ENCODE measurements around the gene OSBP. TPM values are rescaled to one million over a fixed set of nuclear protein-coding genes. Genes with fewer than 3 reads are reported as not detected.

The OSBP gene
- polyA plus RNA-seq, 1 donor (not counting 4 experiments of a cell fraction or from before 2014, with no cell fraction given): 31.9 TPM

- no peak for DNase-seq (ENCODE audit: low read depth, low spot score)
- dilution Hi-C loops (cut with MboI; ENCODE audit: extremely low pct_ligation_motif_present, low sequenced_read_pairs): no loop called here
Observed at GRCh38 chr11:59601788-59602187, 13.8 kb downstream of the OSBP start.

GRCh38 chr11:59600636-59601035, 14.9 kb downstream of the OSBP start:
- Histone ChIP-seq H3K27ac (ENCODE audit: control insufficient read depth, insufficient read depth, low read length) (no peak overlapping the region), H4K20me1 (ENCODE audit: control insufficient read depth, extremely low read depth, insufficient read depth, low read length) (peaks cover 11% of the 10 kb centered on the region), H3K4me3 (ENCODE audit: control insufficient read depth in 2 of 3, extremely low read depth in 1 of 3, insufficient read depth in 2 of 3, low read depth in 1 of 3, low read length in 3 of 3) (no peak overlapping the region), H3K4me2 (ENCODE audit: control insufficient read depth, extremely low read depth, insufficient read depth, low read depth, low read length) (no peak overlapping the region), H3K36me3 (ENCODE audit: control insufficient read depth in 2 of 2, extremely low read depth in 1 of 2, insufficient read depth in 2 of 2, low read length in 2 of 2) (peaks cover 38 to 44% of the 10 kb centered on the region in 2 experiments), H2AFZ (ENCODE audit: control insufficient read depth, low read length) (no peak overlapping the region), H3K9ac (ENCODE audit: control insufficient read depth, extremely low read depth, insufficient read depth, low read length) (no peak overlapping the region), H3K4me1 (ENCODE audit: control insufficient read depth, extremely low read depth, insufficient read depth, low read length) (no peaks in the 10 kb centered on the region), H3K9me1 (ENCODE audit: control insufficient read depth, extremely low read depth, insufficient read depth, low read length) (no peaks in the 10 kb centered on the region), H3K79me2 (ENCODE audit: control insufficient read depth, insufficient read depth, low read length) (peaks cover 31% of the 10 kb centered on the region), H3K27me3 (ENCODE audit: control insufficient read depth, extremely low read depth, insufficient read depth, low read length) (no peaks in the 10 kb centered on the region), H3K9me3 (ENCODE audit: control insufficient read depth, low read depth, low read length) (no peaks in the 10 kb centered on the region)
- no peak for DNase-seq (ENCODE audit: low read depth, low spot score)
- dilution Hi-C loops (cut with MboI; ENCODE audit: extremely low pct_ligation_motif_present, low sequenced_read_pairs): no loop called here
- no peak for TF ChIP-seq EZH2 (IDR thresholded peaks at IDR 0.05; ENCODE audit: low read length)
- no peak for TF ChIP-seq CTCF (optimal IDR thresholded peaks at IDR 0.05 in 1 of 3, IDR thresholded peaks at IDR 0.05 in 1 of 3, conservative IDR thresholded peaks at IDR 0.05 in 1 of 3; ENCODE audit: extremely low read depth in 1 of 3, insufficient read depth in 2 of 3, low read length in 3 of 3)
- no peak for FAIRE-seq

More at GRCh38 chr11:59601788-59602187, 13.8 kb downstream of the OSBP start:
- Histone ChIP-seq H3K9me1 (ENCODE audit: control insufficient read depth, extremely low read depth, insufficient read depth, low read length) (no peaks in the 10 kb centered on the region), H2AFZ (ENCODE audit: control insufficient read depth, low read length) (no peak overlapping the region), H3K9ac (ENCODE audit: control insufficient read depth, extremely low read depth, insufficient read depth, low read length) (no peak overlapping the region), H3K27ac (ENCODE audit: control insufficient read depth, insufficient read depth, low read length) (no peak overlapping the region), H3K4me2 (ENCODE audit: control insufficient read depth, extremely low read depth, insufficient read depth, low read depth, low read length) (no peak overlapping the region), H3K27me3 (ENCODE audit: control insufficient read depth, extremely low read depth, insufficient read depth, low read length) (no peaks in the 10 kb centered on the region), H3K79me2 (ENCODE audit: control insufficient read depth, insufficient read depth, low read length) (peaks cover 30% of the 10 kb centered on the region), H4K20me1 (ENCODE audit: control insufficient read depth, extremely low read depth, insufficient read depth, low read length) (peaks cover 11% of the 10 kb centered on the region), H3K9me3 (ENCODE audit: control insufficient read depth, low read depth, low read length) (no peaks in the 10 kb centered on the region), H3K4me1 (ENCODE audit: control insufficient read depth, extremely low read depth, insufficient read depth, low read length) (no peaks in the 10 kb centered on the region), H3K36me3 (ENCODE audit: control insufficient read depth in 2 of 2, extremely low read depth in 1 of 2, insufficient read depth in 2 of 2, low read length in 2 of 2) (peaks cover 38 to 46% of the 10 kb centered on the region in 2 experiments), H3K4me3 (ENCODE audit: control insufficient read depth in 2 of 3, extremely low read depth in 1 of 3, insufficient read depth in 2 of 3, low read depth in 1 of 3, low read length in 3 of 3) (no peak overlapping the region)
- FAIRE-seq: no peak
- TF ChIP-seq EZH2 (IDR thresholded peaks at IDR 0.05; ENCODE audit: low read length): no peak
- no peak for TF ChIP-seq CTCF (optimal IDR thresholded peaks at IDR 0.05 in 1 of 3, IDR thresholded peaks at IDR 0.05 in 1 of 3, conservative IDR thresholded peaks at IDR 0.05 in 1 of 3; ENCODE audit: extremely low read depth in 1 of 3, insufficient read depth in 2 of 3, low read length in 3 of 3)
